Skeletal muscle tissue (tissue), 4 donors: ENCODE measurements around the gene SALL1. TPM values are rescaled to one million over a fixed set of nuclear protein-coding genes. Genes with fewer than 3 reads are reported as not detected.

ENCODE experiments used
- H3K27ac ChIP-seq: one replicate; pipeline ENCODE4 v1.7.0; 2013; ENCODE audit warnings: mild to moderate bottlenecking, low read depth, low read length, inconsistent platforms
- H3K27me3 ChIP-seq, 3 donors: one replicate each; pipeline ENCODE4 v1.7.0; 2013; ENCODE audit warnings: low read length in 3 of 3; ENCODE audit not compliant: control insufficient read depth in 3 of 3, insufficient read depth in 3 of 3
- H3K36me3 ChIP-seq, 3 donors: one replicate each; pipeline ENCODE4 v1.7.0; 2013; ENCODE audit warnings: low read length in 3 of 3; ENCODE audit not compliant: control insufficient read depth in 3 of 3, insufficient read depth in 3 of 3
- H3K4me1 ChIP-seq, 3 donors: one replicate each; pipeline ENCODE4 v1.7.0; 2013; ENCODE audit warnings: low read length in 3 of 3, mild to moderate bottlenecking in 3 of 3; ENCODE audit not compliant: control insufficient read depth in 3 of 3, insufficient read depth in 3 of 3
- H3K4me3 ChIP-seq, 3 donors: one replicate each; pipeline ENCODE4 v1.7.0; 2013; ENCODE audit warnings: low read length in 3 of 3
- H3K9ac ChIP-seq, 3 donors: one replicate each; pipeline ENCODE4 v1.7.0; 2013; ENCODE audit warnings: low read length in 3 of 3, mild to moderate bottlenecking in 3 of 3, moderate library complexity in 2 of 3, low read depth in 1 of 3
- H3K9me3 ChIP-seq, 3 donors: one replicate each; pipeline ENCODE4 v1.7.0; 2013; ENCODE audit warnings: low read length in 3 of 3; ENCODE audit not compliant: control insufficient read depth in 3 of 3
- total RNA-seq: library from RNA; depleted of rRNA; stranded (reverse); fragments of >200 nt; gene quantifications from one replicate; pipeline ENCODE4 v1.2.3, GENCODE V29; 2014
- donor health status: Osteomylitis.

Gene SALL1
- total RNA-seq, 1 donor from 2014 or later = not detected

- peaks cover 15 to 43% (median 16%) of the 10 kb centered on the region in 3 donors for H3K27me3 ChIP-seq
- H3K4me1 ChIP-seq = no peaks in the 10 kb centered on the region
- no peak overlapping the region for H3K9ac ChIP-seq
- no peak overlapping the region for H3K27ac ChIP-seq
- no peak overlapping the region for H3K4me3 ChIP-seq
- H3K36me3 ChIP-seq = no peaks in the 10 kb centered on the region
- no peaks in the 10 kb centered on the region for H3K9me3 ChIP-seq
These were observed 7.7 kb downstream of the SALL1 start for GRCh38 chr16:51143196-51143977.

- Histone ChIP-seq H3K4me1 (no peaks in the 10 kb centered on the region), H3K27me3 (peaks cover 11 to 55% (median 12%) of the 10 kb centered on the region in 3 donors), H3K9me3 (no peaks in the 10 kb centered on the region), H3K9ac (no peak overlapping the region), H3K4me3 (no peak overlapping the region), H3K27ac (no peak overlapping the region), H3K36me3 (no peaks in the 10 kb centered on the region)
These were observed 9.5 kb downstream of the SALL1 start for GRCh38 chr16:51141541-51141940.

- Histone ChIP-seq H3K9me3 (no peaks in the 10 kb centered on the region), H3K27ac (no peak overlapping the region), H3K4me3 (no peak overlapping the region), H3K36me3 (no peaks in the 10 kb centered on the region), H3K4me1 (no peaks in the 10 kb centered on the region), H3K27me3 (peaks cover 8 to 51% (median 9%) of the 10 kb centered on the region in 3 donors), H3K9ac (no peak overlapping the region)
These were observed 10.0 kb downstream of the SALL1 start for GRCh38 chr16:51141106-51141505.

GRCh38 chr16:51140112-51140511 lies 11.0 kb downstream of the SALL1 start:
- Histone ChIP-seq H3K4me1 (no peaks in the 10 kb centered on the region), H3K36me3 (no peaks in the 10 kb centered on the region), H3K9me3 (no peaks in the 10 kb centered on the region), H3K4me3 (no peak overlapping the region), H3K9ac (no peak overlapping the region), H3K27ac (no peak overlapping the region), H3K27me3 (peaks cover 8 to 52% (median 8%) of the 10 kb centered on the region in 3 donors)

- Histone ChIP-seq H3K4me3 (no peak overlapping the region), H3K9me3 (no peaks in the 10 kb centered on the region), H3K9ac (no peak overlapping the region), H3K4me1 (no peaks in the 10 kb centered on the region), H3K27ac (no peak overlapping the region), H3K27me3 (peaks cover 8 to 56% (median 9%) of the 10 kb centered on the region in 3 donors), H3K36me3 (no peaks in the 10 kb centered on the region)
These were observed 11.5 kb downstream of the SALL1 start for GRCh38 chr16:51139568-51139967.

- Histone ChIP-seq H3K9me3 (no peaks in the 10 kb centered on the region), H3K4me3 (no peak overlapping the region), H3K27me3 (peaks cover 17 to 64% (median 18%) of the 10 kb centered on the region in 3 donors)
These were observed 12.9 kb downstream of the SALL1 start for GRCh38 chr16:51138178-51138577.

GRCh38 chr16:51137097-51137496 lies 14.0 kb downstream of the SALL1 start:
- Histone ChIP-seq H3K4me1 (no peaks in the 10 kb centered on the region), H3K9ac (no peak overlapping the region), H3K27ac (no peak overlapping the region), H3K27me3 (peaks cover 17 to 59% (median 18%) of the 10 kb centered on the region in 3 donors), H3K36me3 (no peaks in the 10 kb centered on the region), H3K9me3 (no peaks in the 10 kb centered on the region), H3K4me3 (no peak overlapping the region)

More at GRCh38 chr16:51138178-51138577, 12.9 kb downstream of the SALL1 start:
- no peaks in the 10 kb centered on the region for H3K4me1 ChIP-seq
- no peaks in the 10 kb centered on the region for H3K36me3 ChIP-seq
- H3K9ac ChIP-seq = no peak overlapping the region
- no peak overlapping the region for H3K27ac ChIP-seq

- peaks cover 12 to 50% (median 12%) of the 10 kb centered on the region in 3 donors for H3K27me3 ChIP-seq
- no peak overlapping the region for H3K9ac ChIP-seq
- no peak overlapping the region for H3K27ac ChIP-seq
- no peak overlapping the region for H3K4me3 ChIP-seq
- no peaks in the 10 kb centered on the region for H3K9me3 ChIP-seq
- H3K36me3 ChIP-seq = no peaks in the 10 kb centered on the region
- no peaks in the 10 kb centered on the region for H3K4me1 ChIP-seq
These were observed 16.2 kb downstream of the SALL1 start for GRCh38 chr16:51134876-51135275.

GRCh38 chr16:51134269-51134812 lies 16.7 kb downstream of the SALL1 start:
- no peak overlapping the region for H3K9ac ChIP-seq
- H3K4me3 ChIP-seq = no peak overlapping the region
- H3K4me1 ChIP-seq = no peaks in the 10 kb centered on the region
- peaks cover 9 to 46% (median 12%) of the 10 kb centered on the region in 3 donors for H3K27me3 ChIP-seq
- H3K9me3 ChIP-seq = no peaks in the 10 kb centered on the region
- no peaks in the 10 kb centered on the region for H3K36me3 ChIP-seq
- no peak overlapping the region for H3K27ac ChIP-seq

- H3K36me3 ChIP-seq = no peaks in the 10 kb centered on the region
- H3K27me3 ChIP-seq = peaks cover 9 to 44% (median 10%) of the 10 kb centered on the region in 3 donors
- H3K9me3 ChIP-seq = no peaks in the 10 kb centered on the region
- no peak overlapping the region for H3K27ac ChIP-seq
- no peaks in the 10 kb centered on the region for H3K4me1 ChIP-seq
- H3K4me3 ChIP-seq = no peak overlapping the region
- H3K9ac ChIP-seq = no peak overlapping the region
These were observed 17.4 kb downstream of the SALL1 start for GRCh38 chr16:51133688-51134087.
